Measurements from ENCODE around the gene EPB41L4A.

GRCh38 chr5:112467485-112467884, 48.4 kb upstream of the EPB41L4A start:
- TF ChIP-seq CTCF (IDR thresholded peaks at IDR 0.05; ENCODE audit: low read length), result no peak
- no peak for TF ChIP-seq EZH2 (optimal IDR thresholded peaks at IDR 0.05; ENCODE audit: low read depth, low read length)
